GM10847 (cell line): ENCODE data around the gene COMMD9.

Experiments used
- POLR2A ChIP-seq: IDR thresholded peaks from 2 replicates; pipeline ENCODE4 v1.6.1; 2011; ENCODE audit not compliant: insufficient read length; ENCODE audit errors: extremely low read depth

COMMD9 gene

GRCh38 chr11:36289226-36289852 is at the start of gene COMMD9:
Gene COMMD9, minus strand, starts transcription at chr11:36289424. Its CDS starts 12 bp downstream, at chr11:36289412.
- TF ChIP-seq POLR2A, result peak; percentile 69

- no peak for TF ChIP-seq POLR2A
Measured at GRCh38 chr11:36333897-36334296, 44.7 kb upstream of the COMMD9 start.

GRCh38 chr11:36333468-36333867 is 44.2 kb upstream of the COMMD9 start:
- TF ChIP-seq POLR2A, result no peak

GRCh38 chr11:36330411-36330810 is 41.2 kb upstream of the COMMD9 start:
- no peak for TF ChIP-seq POLR2A

- no peak for TF ChIP-seq POLR2A
Measured at GRCh38 chr11:36328966-36329673, 39.9 kb upstream of the COMMD9 start.

- no peak for TF ChIP-seq POLR2A
Measured at GRCh38 chr11:36326524-36327419, 37.5 kb upstream of the COMMD9 start.

GRCh38 chr11:36317992-36318391 is 28.8 kb upstream of the COMMD9 start:
- no peak for TF ChIP-seq POLR2A

- no peak for TF ChIP-seq POLR2A
Measured at GRCh38 chr11:36316049-36316448, 26.8 kb upstream of the COMMD9 start.

- no peak for TF ChIP-seq POLR2A
Measured at GRCh38 chr11:36314434-36314767, 25.2 kb upstream of the COMMD9 start.

- TF ChIP-seq POLR2A, result no peak
Measured at GRCh38 chr11:36313750-36314433, 24.7 kb upstream of the COMMD9 start.

GRCh38 chr11:36312611-36313472 is 23.6 kb upstream of the COMMD9 start:
- TF ChIP-seq POLR2A, result no peak

- TF ChIP-seq POLR2A, result no peak
Measured at GRCh38 chr11:36311926-36312595, 22.8 kb upstream of the COMMD9 start.

- no peak for TF ChIP-seq POLR2A
Measured at GRCh38 chr11:36309779-36310178, 20.6 kb upstream of the COMMD9 start.

- no peak for TF ChIP-seq POLR2A
Measured at GRCh38 chr11:36308577-36308976, 19.4 kb upstream of the COMMD9 start.
